GM21717 (cell line): Measurements from ENCODE around the gene MANEAL.
"Not testable (repeated sequence)": the region's sequence is repeated elsewhere in the genome, so short reads cannot be mapped to it uniquely, and the experiment has no call there.

ENCODE experiments used
- ATAC-seq: cut with Tn5 transposase; IDR thresholded peaks from one replicate; pipeline ENCODE4 v1.9.1; 2021; ENCODE audit warnings: mild to moderate bottlenecking, moderate library complexity; ENCODE audit not compliant: unreplicated experiment

MANEAL gene, protein sequence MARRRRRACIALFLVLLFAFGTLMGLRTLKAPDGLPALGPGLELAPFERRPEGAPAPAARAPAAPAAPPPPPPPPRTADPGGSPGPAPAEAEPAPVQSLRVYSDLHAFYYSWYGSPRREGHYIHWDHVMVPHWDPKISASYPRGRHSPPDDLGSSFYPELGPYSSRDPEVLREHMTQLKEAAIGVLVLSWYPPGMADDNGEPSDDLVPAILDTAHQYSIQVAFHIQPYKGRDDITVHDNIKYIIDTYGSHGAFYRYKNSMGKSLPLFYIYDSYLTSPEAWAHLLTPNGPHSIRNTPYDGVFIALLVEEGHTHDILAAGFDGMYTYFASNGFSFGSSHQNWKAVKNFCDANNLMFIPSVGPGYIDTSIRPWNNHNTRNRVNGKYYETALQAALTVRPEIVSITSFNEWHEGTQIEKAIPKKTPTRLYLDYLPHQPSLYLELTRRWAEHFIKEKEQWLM

DNA sequence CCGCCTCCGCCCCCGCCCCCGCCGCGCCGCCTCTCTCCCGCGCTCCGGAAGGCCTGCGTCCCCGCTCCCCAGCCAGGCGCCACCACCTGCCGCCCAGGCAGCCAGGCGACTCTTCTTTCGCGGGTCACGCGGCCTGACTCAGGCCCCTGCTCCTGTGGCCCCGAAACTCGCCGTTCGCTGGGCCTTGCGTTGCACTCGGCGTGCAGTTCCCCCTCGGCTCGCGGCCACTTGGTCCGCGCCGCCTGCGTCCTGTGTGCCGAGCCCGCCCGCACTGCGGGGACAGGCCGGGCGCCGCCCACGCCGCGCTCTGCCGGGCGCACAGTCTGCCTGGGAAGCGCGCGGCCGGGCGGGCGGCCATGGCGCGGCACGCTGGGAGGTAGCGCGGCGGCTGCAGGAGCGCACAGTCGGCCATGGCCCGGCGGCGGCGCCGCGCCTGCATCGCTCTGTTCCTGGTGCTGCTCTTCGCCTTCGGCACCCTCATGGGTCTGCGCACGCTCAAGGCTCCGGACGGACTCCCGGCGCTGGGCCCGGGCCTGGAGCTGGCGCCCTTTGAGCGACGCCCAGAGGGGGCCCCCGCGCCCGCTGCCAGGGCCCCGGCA, at the start of gene MANEAL:
Gene MANEAL (plus strand): TSS at position 75 of the 599 bp plus-strand sequence. CDS start 336 bp downstream, at position 411.
- ATAC-seq = no peak

DNA sequence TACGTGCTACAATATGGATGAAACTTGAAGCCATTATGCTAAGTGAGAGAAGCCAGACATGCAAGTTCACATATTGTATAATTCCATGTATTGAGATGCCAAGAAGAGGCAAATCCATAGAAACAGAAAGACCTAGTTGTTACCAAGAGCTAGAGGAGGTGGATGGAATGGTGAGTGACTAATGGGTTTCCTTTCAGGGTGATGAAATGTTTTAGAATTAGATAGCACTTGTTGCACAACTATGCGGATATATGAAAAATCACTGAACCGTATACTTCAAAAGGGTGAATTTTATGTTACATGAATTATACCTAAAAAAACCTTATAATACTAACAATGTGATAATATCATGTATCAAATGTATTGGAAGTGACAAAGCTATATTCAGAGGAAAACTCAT, 46.8 kb upstream of the MANEAL start:
- ATAC-seq = no peak

DNA sequence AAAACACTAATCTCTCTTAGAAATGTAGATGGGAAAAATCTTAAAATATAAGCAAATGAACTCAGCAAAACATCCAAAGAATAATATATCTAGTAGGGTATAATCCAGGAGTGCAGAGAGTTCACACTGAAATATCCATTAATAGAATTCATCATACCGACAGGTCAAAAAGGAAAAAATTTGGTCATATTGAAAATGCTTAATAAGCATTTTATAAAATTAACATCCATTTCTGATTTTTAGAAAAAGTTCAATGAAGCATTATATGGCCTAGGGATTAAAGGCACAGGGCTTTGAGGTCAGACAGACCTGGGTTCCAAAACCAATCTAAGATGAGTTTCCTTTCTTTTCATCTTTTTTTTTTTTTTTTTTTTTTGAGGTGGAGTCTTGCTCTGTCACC, 45.1 kb upstream of the MANEAL start:
- no peak for ATAC-seq

DNA sequence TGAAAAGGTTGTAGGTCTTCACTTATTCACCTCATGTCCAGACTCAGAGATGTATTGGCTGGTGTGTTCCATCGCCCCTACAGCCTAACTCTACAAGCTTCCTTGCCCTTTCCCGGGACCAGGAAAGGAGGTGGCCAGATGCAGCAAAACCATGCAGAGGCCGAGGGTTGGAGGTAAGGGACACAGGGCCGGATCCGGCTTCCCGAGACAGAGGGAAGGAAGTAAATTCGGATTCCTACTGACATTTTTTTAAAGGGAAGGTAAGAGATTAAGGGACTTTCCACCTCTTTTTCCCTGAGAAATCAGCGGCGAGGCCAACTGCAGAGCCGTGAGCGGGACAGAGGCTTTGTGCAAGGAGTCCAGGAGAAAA, 41.4 kb upstream of the MANEAL start:
- no peak for ATAC-seq

DNA sequence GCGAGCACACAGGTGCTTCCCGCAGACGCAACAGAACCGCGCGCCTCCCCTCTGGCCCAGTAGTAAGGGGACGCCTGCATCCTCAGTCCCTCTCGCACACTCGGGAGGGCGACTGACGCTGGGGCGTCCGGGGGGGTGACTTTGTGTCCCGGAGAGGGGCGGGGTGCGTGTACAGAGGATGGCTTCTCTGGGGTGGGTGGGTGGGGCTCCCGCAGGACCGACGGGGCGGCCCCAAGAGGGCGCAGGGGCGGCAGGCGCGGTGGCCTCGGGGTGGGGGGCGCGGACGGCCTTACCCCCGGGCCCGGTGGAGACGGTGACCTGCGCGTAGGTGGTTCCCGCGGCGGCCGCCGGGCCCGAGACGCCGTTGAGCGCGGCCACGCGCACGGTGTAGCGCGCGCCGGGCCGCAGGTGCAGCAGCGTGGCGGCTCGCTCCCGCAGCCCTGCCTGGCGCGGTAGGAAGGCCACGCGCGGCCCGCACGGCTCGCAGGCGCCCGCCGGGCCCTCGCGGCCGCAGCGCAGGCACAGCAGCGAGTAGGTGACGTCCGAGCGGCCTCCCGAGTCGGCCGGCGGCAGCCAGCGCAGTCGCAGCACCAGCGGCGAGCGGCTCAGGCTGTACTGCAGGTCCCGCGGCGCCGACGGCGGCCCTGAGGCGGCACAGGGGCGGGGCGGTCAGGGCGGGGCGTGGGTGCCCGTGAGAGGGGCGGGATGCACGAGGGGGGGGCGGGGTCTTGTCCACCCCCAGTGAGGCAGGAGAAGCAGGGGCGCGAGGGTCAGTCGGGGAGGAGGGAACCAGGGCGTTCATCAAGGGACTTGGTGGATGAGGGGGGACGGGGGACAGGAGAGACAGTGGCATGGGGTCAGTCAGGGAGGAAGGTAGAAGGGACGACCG, 40.8 kb upstream of the MANEAL start:
- no peak for ATAC-seq

DNA sequence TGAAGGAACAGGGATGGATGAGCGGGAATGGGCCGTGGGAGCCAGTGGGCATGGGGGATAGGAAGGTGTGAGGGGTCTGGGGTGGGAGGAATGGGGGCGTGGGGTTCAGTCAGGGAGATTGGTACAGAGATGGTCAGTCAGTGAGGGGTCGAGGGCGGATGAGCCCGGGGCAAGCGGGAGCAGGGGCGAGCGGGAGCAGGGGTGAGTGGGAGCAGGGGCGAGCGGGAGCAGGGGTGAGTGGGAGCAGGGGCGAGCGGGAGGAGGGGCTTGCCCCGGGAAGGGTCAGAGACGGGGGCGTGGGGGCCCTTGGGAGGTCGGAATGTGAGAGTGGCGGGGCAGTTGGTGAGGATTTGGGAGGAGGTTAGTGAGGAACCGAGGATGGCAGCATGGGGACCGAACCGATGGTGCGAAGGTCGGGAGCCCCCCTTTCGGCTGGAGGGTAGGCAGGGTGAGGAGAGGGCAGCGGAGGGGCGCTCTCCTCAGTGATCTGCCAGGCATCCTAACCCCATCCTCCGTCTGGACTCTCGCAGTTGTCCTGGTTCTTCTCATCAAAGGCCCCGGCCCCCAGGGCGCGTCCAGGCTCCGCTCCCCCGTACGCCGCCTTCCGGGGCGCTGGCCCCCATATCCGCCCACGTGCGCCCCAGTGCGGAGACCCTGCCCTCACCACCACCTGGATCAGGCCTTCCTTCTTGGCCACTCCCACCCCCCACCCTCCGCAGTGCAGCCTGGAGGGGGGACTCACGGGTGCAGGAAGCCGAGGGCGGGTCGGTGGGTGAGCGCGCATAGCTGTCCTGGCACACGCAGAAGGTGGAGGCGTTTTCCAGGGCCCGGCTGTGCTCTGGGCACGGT, 40.0 kb upstream of the MANEAL start:
- ATAC-seq = no peak

DNA sequence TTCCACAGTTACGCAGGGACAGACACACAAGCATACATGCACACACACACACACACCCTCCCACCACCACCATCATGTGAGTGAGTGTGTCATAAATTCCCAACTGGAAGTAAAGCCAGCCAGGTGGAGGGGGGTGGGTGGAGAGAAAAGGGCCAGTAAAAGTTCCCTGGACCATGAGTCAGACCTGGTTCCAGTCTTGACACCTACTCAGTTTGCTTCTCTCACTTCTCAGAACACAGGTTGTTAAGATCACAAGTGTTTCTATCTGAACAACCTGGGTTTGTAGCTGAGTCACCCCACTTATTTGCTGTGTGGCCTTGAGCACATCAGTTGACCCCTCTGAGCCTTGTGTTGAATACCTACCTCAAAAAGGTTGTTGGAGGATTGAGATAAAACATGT, 38.4 kb upstream of the MANEAL start:
- peak; percentile 56 for ATAC-seq

DNA sequence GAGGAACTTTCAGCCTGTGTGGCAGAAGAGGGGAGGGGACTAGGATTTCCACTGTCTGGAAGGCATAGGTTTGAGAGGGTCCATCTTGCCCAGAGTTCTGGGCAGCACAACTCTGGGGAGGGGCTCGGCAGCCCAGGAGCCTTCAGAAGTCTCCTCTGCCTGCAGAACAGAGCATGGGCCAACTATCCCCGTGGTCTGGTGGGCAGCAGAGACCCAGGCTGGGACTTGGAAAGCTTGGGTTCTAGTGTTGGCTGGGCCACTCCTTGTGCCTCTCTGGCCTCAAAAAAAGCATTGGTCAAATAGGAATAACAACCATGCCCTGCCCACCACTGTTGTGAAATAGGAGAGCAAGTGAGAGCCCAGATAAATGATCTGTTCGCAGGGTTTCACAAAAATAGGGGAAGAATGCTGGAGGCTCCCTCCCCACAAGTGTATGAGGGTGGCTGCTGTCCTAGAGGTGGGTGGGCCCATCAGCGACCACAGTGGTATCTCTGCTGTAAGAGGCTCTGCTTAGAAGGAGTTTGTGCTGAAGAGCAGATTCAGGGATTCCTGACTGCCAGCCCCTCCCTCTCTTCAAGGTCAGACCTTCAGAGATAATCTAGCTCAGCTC, 37.6 kb upstream of the MANEAL start:
- ATAC-seq = no peak

DNA sequence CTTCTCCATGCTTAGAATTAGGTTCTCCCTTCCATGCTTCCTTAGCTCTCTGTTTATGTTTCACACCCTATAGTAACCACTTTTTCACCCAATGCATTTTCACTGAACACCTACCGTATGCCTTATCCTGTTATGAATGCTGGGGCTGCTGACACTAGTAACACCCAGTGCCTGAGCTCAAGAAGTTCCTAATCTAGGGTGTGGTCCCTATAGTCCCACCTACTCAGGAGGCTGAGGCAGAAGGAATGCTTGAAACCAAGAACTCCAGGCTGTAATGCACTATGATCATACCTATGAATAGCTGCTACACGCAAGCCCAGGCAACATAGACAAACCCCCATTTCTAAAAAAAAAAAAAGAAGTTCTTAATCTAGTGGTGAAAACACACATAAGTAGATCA, 34.2 kb upstream of the MANEAL start:
- ATAC-seq = no peak

DNA sequence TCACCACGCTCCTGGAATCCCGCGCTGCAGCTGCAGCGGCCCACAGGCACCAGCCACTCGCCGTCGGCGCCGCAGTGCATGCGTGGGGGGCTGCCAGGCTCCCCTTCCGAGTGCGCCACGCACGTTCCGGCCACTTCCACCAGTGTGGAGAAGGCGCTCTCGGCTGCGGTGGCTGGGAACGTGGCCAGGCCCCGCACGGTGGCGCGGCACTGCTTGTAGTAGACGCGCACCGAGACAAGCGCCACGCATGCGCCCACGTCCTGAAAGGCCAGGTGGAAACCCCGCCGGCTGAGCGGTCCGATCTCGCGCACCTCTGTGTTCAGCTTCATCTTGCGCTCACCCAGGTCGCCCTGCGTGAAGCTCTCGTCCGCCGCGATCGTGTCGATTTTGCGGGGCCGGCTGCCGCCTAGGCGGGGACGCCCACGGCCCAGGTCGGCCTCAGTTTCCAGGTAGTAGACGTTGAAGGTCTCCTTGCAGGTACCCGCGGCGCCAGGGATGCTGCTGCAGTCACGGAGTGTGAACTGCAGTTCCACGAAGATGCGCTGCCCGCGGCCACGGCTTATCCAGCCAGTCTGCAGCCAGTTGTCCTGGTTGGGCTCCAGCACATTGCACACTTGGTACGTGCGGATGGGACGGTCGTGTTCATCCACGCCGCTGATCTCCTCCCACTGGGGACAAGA, 32.1 kb upstream of the MANEAL start:
- ATAC-seq = no peak

DNA sequence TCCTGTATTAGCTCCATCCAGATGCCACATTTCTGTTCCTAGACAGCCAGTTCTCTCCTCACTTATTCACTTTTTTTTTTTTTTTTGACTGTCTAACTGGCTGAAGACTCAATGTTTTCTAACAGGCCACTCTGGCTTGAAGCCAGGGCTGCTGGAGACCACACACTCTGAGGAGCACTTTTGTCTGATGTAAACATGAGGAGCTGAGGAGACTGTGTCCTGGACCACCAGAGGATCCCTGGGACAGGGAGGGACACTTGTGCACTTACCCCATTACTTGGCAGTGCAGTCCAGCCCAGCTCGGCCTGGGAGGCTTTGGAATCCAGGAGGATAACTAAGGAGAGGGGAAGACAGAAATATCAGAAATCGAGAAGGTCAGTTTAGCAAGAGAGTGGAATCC, 31.1 kb upstream of the MANEAL start:
- no peak for ATAC-seq

DNA sequence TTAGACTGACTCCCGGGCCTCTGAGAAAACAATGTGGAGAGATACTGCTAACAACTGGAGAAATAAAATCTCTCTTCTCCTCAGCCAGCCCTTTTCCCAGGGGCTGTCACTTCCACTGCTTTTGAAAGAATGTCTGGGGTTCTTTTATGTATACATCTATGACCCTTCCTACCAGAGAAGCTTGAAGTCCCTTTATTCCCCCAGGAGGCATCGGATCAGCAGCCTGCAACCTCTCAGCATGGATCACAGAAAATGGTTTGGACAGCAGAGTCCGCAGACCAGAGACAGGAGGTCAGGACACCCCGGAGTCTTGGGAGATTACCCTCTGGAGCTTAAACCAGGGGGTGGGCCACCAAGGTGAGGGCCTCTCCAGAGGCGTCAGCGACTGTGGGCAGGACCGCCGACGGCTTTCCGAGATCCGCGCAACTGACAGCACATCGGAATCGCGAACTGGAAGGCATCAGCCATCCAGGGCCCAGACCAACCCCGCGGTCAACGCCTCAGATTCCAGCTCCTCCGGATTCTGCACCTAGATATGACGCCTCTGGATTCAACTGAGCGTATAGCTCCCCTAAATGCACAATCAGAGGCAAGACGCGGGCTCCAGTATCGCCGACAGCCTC, 29.7 kb upstream of the MANEAL start:
- ATAC-seq = no peak

DNA sequence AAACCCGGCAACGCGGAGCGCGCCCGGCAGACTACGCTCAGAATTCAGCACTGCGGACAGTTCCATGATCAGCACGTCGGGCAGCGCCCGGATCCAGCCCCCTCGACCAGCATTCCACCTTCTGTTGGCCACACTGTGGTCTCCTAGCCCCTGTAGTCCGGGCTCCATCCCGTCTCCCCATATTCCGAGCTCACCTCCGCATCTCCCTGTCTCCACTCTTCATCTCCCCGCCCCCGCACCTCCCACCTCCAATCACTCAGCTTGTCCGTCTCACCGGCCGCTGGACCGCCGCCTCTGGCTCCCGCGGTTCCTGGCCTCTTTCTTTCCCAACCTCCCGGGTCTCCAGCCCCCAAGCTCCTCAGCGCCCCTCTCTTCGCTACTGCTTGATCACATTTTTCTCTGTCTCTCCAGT, 29.2 kb upstream of the MANEAL start:
- no peak for ATAC-seq

DNA sequence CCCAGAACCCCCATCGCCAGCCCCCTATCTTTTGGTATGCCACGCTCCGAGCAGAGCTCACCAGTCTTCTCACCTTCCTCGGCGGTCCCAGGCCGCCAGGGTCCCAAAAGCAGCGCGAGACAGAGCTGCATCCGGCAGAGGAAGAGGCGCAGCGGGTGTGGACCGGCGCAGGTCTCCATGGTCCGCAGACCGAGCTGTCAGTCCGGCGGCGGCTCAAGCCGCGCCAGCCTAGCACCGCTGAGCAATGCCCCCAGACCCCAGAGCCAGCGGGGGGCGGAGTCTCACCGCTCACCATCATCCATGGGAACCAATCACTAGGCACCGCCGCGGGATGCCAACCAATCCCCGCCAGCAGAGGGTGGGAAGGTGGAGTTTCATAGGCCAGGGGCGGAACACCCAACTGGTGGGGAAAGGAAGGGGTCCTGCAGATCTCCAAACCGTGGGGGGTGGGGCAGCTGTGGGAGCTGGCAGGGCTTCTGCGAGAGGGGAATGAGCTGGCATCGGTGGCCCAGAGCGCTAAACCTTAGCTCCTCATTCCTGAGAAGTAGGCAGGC, 28.7 kb upstream of the MANEAL start, which contains the start of gene EPHA10:
Gene EPHA10 (minus strand): TSS at position 233 of the 554 bp plus-strand sequence. CDS start 54 bp downstream, at position 179.
- ATAC-seq = no peak

DNA sequence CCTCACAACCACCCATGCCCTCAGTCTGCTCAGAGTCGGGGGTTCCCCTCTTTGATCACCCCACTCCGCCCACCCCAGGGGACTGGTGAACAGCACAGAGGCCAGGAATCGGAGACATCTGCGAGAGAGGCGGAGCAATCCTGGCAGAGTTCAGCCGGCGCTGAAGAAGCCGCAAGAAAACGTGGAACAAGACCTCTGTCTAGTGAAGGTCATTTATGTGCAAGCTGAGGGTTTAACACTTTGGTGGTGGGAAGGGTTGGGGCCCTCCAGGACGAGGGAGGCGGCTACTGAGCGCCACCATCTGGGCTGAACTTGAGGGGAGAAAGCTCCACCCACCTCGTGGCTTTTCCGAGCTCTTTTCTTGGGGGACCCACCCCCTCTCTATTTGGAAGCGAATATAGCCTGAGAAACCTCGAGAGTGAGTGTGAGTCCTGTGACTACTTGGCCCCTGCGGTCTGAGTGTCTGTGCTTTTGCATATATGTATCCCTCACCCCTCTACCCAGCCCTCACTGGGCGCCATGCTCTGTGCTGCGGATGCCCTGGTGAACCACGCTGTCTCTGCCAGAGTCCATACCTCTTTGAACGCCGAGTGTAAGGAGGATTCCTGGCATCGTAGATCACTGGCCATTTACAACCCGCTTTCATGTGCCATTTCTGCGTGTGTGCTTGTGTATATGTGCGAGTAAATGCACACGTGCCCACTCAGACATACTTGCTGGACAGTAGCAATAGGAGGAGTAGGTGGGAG, 27.6 kb upstream of the MANEAL start:
- ATAC-seq = no peak

DNA sequence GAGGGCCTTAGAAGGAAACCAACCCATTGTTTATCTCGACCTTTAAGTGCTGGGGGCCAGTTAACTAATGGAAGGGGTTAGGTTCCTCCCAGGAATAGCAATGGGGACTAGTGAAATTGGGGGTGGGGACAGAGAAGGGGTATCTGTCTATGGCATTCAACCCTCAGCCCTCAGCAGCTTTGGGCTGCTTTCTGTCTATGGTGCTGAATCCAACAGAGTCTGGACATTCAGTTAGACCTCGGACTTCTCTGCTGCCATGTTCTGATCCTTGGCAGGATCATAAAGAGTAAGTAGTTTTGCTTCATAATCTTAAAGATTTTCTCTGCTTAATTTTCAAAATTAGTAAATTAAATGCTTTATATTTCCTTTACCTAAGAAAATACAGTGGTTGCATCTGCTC, 26.2 kb upstream of the MANEAL start:
- no peak for ATAC-seq

DNA sequence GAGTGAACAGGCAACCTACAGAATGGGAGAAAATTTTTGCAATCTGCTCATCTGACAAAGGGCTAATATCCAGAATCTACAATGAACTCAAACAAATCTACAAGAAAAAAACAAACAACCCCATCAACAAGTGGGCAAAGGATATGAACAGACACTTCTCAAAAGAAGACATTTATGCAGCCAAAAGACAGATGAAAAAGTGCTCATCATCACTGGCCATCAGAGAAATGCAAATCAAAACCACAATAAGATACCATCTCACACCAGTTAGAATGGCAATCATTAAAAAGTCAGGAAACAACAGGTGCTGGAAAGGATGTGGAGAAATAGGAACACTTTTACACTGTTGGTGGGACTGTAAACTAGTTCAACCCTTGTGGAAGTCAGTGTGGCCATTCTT, 22.2 kb upstream of the MANEAL start:
- not testable (repeated sequence) for ATAC-seq

DNA sequence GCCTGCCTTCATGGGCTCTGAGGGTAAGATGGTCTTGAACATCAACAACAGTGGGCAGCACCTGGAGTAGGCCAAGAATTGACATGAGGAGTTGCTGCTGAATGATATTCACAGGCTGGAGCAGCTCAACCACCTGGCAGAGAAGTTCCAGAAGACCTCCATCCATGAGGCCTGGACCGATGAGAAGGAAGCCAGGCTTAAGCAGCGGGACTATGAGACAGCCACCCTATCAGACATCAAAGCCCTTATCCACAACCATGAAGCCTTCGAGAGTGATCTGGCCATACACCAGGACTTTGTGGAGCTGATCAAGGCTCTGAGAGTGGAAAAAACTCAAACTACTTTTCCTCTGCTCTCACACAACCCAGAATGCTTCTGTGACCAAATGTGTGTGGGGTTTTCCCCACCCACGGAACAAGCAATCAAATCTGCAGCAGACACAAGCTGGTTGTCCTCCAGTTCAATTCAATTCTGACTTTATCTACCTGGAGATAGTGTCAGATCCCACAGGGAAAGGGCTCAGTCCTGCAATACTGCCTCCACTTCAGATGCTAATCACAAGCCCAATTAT, 16.6 kb upstream of the MANEAL start:
- no peak for ATAC-seq
